ENCODE measurements around the gene NEK7. TPM values are rescaled to one million over a fixed set of nuclear protein-coding genes. Genes with fewer than 3 reads are reported as not detected.
A peak's percentile ranks its signal among the peaks of the same experiment; 100 is the strongest.

Gene NEK7
- total and polyA plus RNA-seq, 2 of the 8 experiments (the other 6 are each of a cell fraction or from before 2014, with no cell fraction given) = 5.1 to 10.0 TPM

GRCh38 chr1:198158735-198159589, 2.2 kb downstream of the NEK7 start (continued):
- TF ChIP-seq, protein P1, sequence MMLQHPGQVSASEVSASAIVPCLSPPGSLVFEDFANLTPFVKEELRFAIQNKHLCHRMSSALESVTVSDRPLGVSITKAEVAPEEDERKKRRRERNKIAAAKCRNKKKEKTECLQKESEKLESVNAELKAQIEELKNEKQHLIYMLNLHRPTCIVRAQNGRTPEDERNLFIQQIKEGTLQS (IDR thresholded peaks at IDR 0.05; ENCODE audit: insufficient read depth, low read depth, low read length) = no peak
- TF ChIP-seq CTCF (IDR thresholded peaks at IDR 0.05; ENCODE audit: control extremely low read depth in 1 of 3, insufficient read depth in 1 of 3, low read depth in 1 of 3, low read length in 3 of 3) (no peak), SIN3A (conservative IDR thresholded peaks at IDR 0.05 in 1 of 2, IDR thresholded peaks at IDR 0.05 in 1 of 2; ENCODE audit: low read depth in 1 of 2, low read length in 2 of 2) (0 out of 4 replicates have a peak, but pooled peaks of 1 of the 2 experiments have one; percentile 4), CHD2 (IDR thresholded peaks at IDR 0.05; ENCODE audit: low read length) (peak; percentile 58; the same call in 1 of the 2 replicates), TAF7 (optimal IDR thresholded peaks at IDR 0.05; ENCODE audit: borderline replicate concordance, low read depth, low read length) (peak; percentile 88), TBP (IDR thresholded peaks at IDR 0.05; ENCODE audit: low read depth, low read length) (peak; percentile 94), JUN (IDR thresholded peaks at IDR 0.05; ENCODE audit: low read depth, low read length) (no peak), SP2 (IDR thresholded peaks at IDR 0.05; ENCODE audit: low read length) (peak; percentile 58), GTF2F1 (IDR thresholded peaks at IDR 0.05; ENCODE audit: borderline replicate concordance, low read depth, low read length) (peak; percentile 61; the same call in 1 of the 2 replicates), ATF2 (IDR thresholded peaks at IDR 0.05; ENCODE audit: low read length) (no peak), POU5F1 (IDR thresholded peaks at IDR 0.05; ENCODE audit: low read depth, low read length) (no peak), TAF1 (IDR thresholded peaks at IDR 0.05; ENCODE audit: low read depth, low read length) (peak; percentile 97), CBX8 (IDR thresholded peaks at IDR 0.05; ENCODE audit: borderline replicate concordance, low read depth, low read length) (no peak), RXRA (IDR thresholded peaks at IDR 0.05; ENCODE audit: insufficient read depth, low read depth, low read length) (no peak), POLR2A (IDR thresholded peaks at IDR 0.05; ENCODE audit: control extremely low read depth in 1 of 2, low read depth in 2 of 2, low read length in 2 of 2) (peak; percentile 78 to 96), CEBPB (IDR thresholded peaks at IDR 0.05; ENCODE audit: low read depth, low read length) (no peak), ZNF274 (IDR thresholded peaks at IDR 0.05; ENCODE audit: borderline replicate concordance, extremely low read depth, low read length) (no peak), SIX5 (IDR thresholded peaks at IDR 0.05; ENCODE audit: low read depth, low read length) (no peak), EZH2 (IDR thresholded peaks at IDR 0.05; ENCODE audit: low read depth, low read length, severe bottlenecking) (no peak)

Measured in H1 (cell line).